ENCODE measurements around the gene CDIP1.

The CDIP1 gene

GRCh38 chr16:4564661-4565267, 26.2 kb upstream of the CDIP1 start:
- POLR2A ChIA-PET = no interaction called here
- TF ChIP-seq NFRKB (IDR thresholded peaks at IDR 0.05) = no peak
- TF ChIP-seq CTBP1 (IDR thresholded peaks at IDR 0.05; ENCODE audit: borderline replicate concordance) = no peak
- TF ChIP-seq ELF4 (IDR thresholded peaks at IDR 0.05) = no peak
- no peak for TF ChIP-seq FOXM1 (IDR thresholded peaks at IDR 0.05; ENCODE audit: borderline replicate concordance)
- no peak for TF ChIP-seq ZNF384 (IDR thresholded peaks at IDR 0.05)
- TF ChIP-seq TARDBP (IDR thresholded peaks at IDR 0.05) = no peak
- no peak for TF ChIP-seq FOXA1 (IDR thresholded peaks at IDR 0.05)
- TF ChIP-seq SUZ12 (IDR thresholded peaks at IDR 0.05) = no peak
- TF ChIP-seq FOXK2 (IDR thresholded peaks at IDR 0.05) = no peak
- TF ChIP-seq HDGF (IDR thresholded peaks at IDR 0.05; ENCODE audit: borderline replicate concordance) = no peak
- TF ChIP-seq ARNT (IDR thresholded peaks at IDR 0.05) = no peak
- TF ChIP-seq BHLHE40 (IDR thresholded peaks at IDR 0.05; ENCODE audit: borderline replicate concordance) = no peak
- TF ChIP-seq SP1 (IDR thresholded peaks at IDR 0.05) = no peak
- no peak for TF ChIP-seq PKNOX1 (IDR thresholded peaks at IDR 0.05)
- CTCF ChIA-PET = interaction anchor here (1.1 kb wide), 1 partner anchor 16 kb away, joined by 3 read pairs; no protein-coding TSS in a partner anchor
- DNase-seq (ENCODE audit: extremely low spot score) = no peak

- CTCF ChIA-PET = interaction anchor here (1.0 to 1.8 kb wide), 2 partner anchors 13 to 25 kb away, joined by 4 to 5 read pairs; no protein-coding TSS in a partner anchor
- no peak for DNase-seq (ENCODE audit: extremely low spot score)
- no peak for TF ChIP-seq SUZ12 (IDR thresholded peaks at IDR 0.05)
- POLR2A ChIA-PET = no interaction called here
Observed at GRCh38 chr16:4561596-4561995, 23.0 kb upstream of the CDIP1 start.

GRCh38 chr16:4557973-4558372, 19.4 kb upstream of the CDIP1 start:
- POLR2A ChIA-PET = no interaction called here
- TF ChIP-seq ELF4 (IDR thresholded peaks at IDR 0.05) = no peak
- TF ChIP-seq NFRKB (IDR thresholded peaks at IDR 0.05) = no peak
- TF ChIP-seq BHLHE40 (IDR thresholded peaks at IDR 0.05; ENCODE audit: borderline replicate concordance) = no peak
- TF ChIP-seq ZNF384 (IDR thresholded peaks at IDR 0.05) = no peak
- TF ChIP-seq SP1 (IDR thresholded peaks at IDR 0.05) = no peak
- TF ChIP-seq SUZ12 (IDR thresholded peaks at IDR 0.05) = no peak
- TF ChIP-seq FOXM1 (IDR thresholded peaks at IDR 0.05; ENCODE audit: borderline replicate concordance) = no peak
- no peak for TF ChIP-seq TARDBP (IDR thresholded peaks at IDR 0.05)
- TF ChIP-seq PKNOX1 (IDR thresholded peaks at IDR 0.05) = no peak
- TF ChIP-seq FOXK2 (IDR thresholded peaks at IDR 0.05) = no peak
- no peak for TF ChIP-seq ARNT (IDR thresholded peaks at IDR 0.05)
- no peak for TF ChIP-seq FOXA1 (IDR thresholded peaks at IDR 0.05)
- no peak for TF ChIP-seq LEF1 (IDR thresholded peaks at IDR 0.05; ENCODE audit: borderline replicate concordance)
- no peak for TF ChIP-seq HDGF (IDR thresholded peaks at IDR 0.05; ENCODE audit: borderline replicate concordance)
- TF ChIP-seq L3MBTL2 (conservative IDR thresholded peaks at IDR 0.05) = no peak
- no peak for TF ChIP-seq CTBP1 (IDR thresholded peaks at IDR 0.05; ENCODE audit: borderline replicate concordance)
- no peak for DNase-seq (ENCODE audit: extremely low spot score)
- CTCF ChIA-PET = interaction anchor here (1.1 kb wide), 1 partner anchor 9 kb away, joined by 4 read pairs; no protein-coding TSS in a partner anchor

DNA sequence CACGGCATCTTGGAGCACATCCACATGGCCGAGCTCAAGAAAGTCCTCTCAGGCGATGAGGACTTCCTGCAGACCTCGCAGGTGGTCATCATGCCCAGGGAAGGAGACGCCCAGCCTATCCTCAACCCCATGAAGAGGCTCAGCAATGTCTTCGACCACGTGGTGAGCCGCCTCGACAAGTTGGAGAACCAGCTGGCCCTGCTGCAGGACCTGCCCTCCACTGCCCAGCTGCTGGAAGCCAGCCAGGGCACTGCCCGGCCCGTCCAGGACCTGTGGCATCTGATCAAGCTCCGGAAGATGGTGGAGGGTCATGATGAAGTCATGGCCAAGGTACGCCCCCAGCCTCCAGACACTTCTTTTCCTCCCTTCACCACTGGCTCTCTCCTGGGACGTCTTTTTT, 18.0 kb upstream of the CDIP1 start:
- ChIA-PET POLR2A (interaction anchor here (0.9 kb wide), 1 partner anchor 18 kb away, joined by 3 read pairs; the partner anchor contains the start of gene CDIP1), CTCF (no interaction called here)
- no peak for DNase-seq (ENCODE audit: extremely low spot score)
- TF ChIP-seq NFRKB (IDR thresholded peaks at IDR 0.05) (no peak), FOXA1 (IDR thresholded peaks at IDR 0.05) (no peak), TARDBP (IDR thresholded peaks at IDR 0.05) (no peak), PKNOX1 (IDR thresholded peaks at IDR 0.05) (no peak), BHLHE40 (IDR thresholded peaks at IDR 0.05; ENCODE audit: borderline replicate concordance) (no peak), ZNF384 (IDR thresholded peaks at IDR 0.05) (no peak)

DNA sequence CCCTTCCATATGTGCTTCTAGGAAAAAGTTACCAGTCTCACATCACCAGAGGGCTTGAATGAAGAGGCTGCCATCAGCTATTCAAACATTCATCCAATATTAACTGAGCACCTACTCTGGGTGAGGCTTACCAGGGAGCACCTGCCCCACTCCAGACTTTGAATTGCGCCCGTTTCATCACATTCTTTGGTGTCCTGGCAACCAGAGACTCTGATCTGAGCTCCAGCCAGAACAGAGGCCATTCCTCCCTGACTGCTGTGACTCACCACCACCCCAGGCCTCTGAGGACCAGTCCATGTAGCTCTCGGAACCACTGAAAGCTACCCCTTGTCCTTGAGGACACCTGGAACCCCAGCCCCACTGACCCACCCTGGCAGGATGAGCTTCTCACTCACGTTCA, 17.5 kb upstream of the CDIP1 start, which contains the start of gene C16orf96:
Gene C16orf96, plus strand, starts transcription at position 229 of the 400 bp plus-strand sequence. Its CDS starts 150 bp downstream, at position 379.
- CTCF ChIA-PET = interaction anchor here (0.6 kb wide), 1 partner anchor 29 kb away, joined by 3 read pairs; no protein-coding TSS in a partner anchor
- TF ChIP-seq ELF4 (IDR thresholded peaks at IDR 0.05) (no peak), ARNT (IDR thresholded peaks at IDR 0.05) (no peak), SUZ12 (IDR thresholded peaks at IDR 0.05) (no peak), BHLHE40 (IDR thresholded peaks at IDR 0.05; ENCODE audit: borderline replicate concordance) (no peak)
- POLR2A ChIA-PET = interaction anchor here (0.9 kb wide), 1 partner anchor 17 kb away, joined by 3 read pairs; the partner anchor contains the start of gene CDIP1
- DNase-seq (ENCODE audit: extremely low spot score) = no peak

GRCh38 chr16:4552541-4552940, 14.0 kb upstream of the CDIP1 start:
- DNase-seq (ENCODE audit: extremely low spot score) = no peak
- TF ChIP-seq LEF1 (IDR thresholded peaks at IDR 0.05; ENCODE audit: borderline replicate concordance) (no peak), ARNT (IDR thresholded peaks at IDR 0.05) (no peak), ELF4 (IDR thresholded peaks at IDR 0.05) (no peak), TARDBP (IDR thresholded peaks at IDR 0.05) (no peak), SUZ12 (IDR thresholded peaks at IDR 0.05) (no peak), NFRKB (IDR thresholded peaks at IDR 0.05) (no peak), FOXM1 (IDR thresholded peaks at IDR 0.05; ENCODE audit: borderline replicate concordance) (no peak), ZNF384 (IDR thresholded peaks at IDR 0.05) (no peak), CTBP1 (IDR thresholded peaks at IDR 0.05; ENCODE audit: borderline replicate concordance) (no peak), SP1 (IDR thresholded peaks at IDR 0.05) (no peak), HDGF (IDR thresholded peaks at IDR 0.05; ENCODE audit: borderline replicate concordance) (no peak)
- POLR2A ChIA-PET = no interaction called here
- CTCF ChIA-PET = no interaction called here
